ENCODE measurements around the gene POLR3F. TPM values are rescaled to one million over a fixed set of nuclear protein-coding genes. Genes with fewer than 3 reads are reported as not detected.

POLR3F gene
- total and polyA plus RNA-seq, 2 donors (not counting 1 experiment from before 2014, with no cell fraction given): 2.9 to 13.1 TPM

DNA sequence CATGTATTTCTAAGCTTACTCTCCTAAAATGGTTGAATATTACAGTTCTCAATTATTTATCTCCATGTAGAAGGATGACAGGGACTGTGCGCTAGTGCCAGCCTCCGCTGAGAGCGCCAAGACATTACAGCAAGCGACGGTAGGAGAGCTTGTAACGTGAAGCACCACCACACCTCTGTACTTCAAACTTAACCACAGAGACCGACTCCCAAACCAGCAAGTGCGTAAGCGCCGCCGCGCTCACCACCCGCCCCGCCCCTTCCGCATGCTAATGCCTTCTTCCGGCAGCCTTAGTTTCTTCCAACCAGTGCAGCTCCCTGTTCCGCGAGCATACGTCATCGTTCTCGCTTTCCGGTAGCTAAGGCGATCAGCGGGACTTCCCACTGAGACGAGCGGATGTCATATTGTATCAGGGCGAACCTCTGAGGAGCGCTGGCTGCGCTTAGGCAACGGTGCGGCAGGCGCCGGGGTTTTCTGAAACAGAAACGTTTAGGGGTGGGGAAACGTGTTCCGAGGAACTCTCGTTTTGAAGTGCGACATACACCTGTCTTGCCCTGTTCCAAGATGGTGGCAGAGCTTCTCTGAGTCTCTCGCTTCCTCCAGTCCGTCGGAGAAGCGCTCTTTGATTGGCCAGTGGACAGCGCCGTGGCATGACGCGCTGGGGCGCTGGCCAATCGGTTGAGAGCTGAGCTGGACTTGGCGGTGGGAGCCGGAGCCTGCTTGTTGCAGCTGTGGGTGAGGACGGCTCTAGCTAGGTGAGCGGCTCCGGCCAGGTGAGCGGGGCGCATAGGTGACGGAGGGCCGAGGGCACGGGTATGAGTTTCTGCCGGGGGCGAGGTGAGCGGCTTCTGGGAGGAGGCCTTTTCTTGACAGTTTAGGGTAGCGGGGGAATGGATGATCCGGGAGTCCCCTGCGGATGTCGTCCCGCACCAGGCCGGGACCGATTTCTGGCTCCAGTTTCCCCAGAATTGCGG is 40.3 kb downstream of the POLR3F start, which contains the start of gene SEC23B:
TSS of gene SEC23B (plus strand) at position 723 of the 974 bp plus-strand sequence. CDS start 2,896 bp downstream, outside the sequence.
- Histone ChIP-seq H3K27ac (ENCODE audit: low read length in 2 of 2) (peak within 1 kb of the TSS; percentile 98), H3K9me3 (ENCODE audit: control extremely low read depth in 1 of 3, control insufficient read depth in 2 of 3, insufficient read depth in 1 of 3, low read length in 2 of 3) (no peaks in the 10 kb centered on the region), H4K20me1 (ENCODE audit: control insufficient read depth, insufficient read depth, low read length, poor library complexity, severe bottlenecking) (no peaks in the 10 kb centered on the region), H3K4me1 (ENCODE audit: control insufficient read depth in 2 of 2, insufficient read depth in 2 of 2, low read length in 2 of 2) (peaks cover 13 to 17% of the 10 kb centered on the region in 2 donors), H3K36me3 (replicated peaks in 1 of 2; ENCODE audit: control extremely low read depth in 1 of 2, control insufficient read depth in 1 of 2, extremely low read depth in 1 of 2, insufficient read depth in 2 of 2, low read length in 1 of 2) (peaks cover 6 to 21% of the 10 kb centered on the region in 2 experiments), H3K4me2 (replicated peaks; ENCODE audit: low read depth, low read length, poor library complexity, severe bottlenecking) (peak within 1 kb of the TSS; percentile 80), H3K9ac (ENCODE audit: low read length) (peak within 1 kb of the TSS; percentile 84), H3K4me3 (ENCODE audit: control extremely low read depth in 1 of 5, extremely low read depth in 1 of 5, insufficient read depth in 1 of 5, low read depth in 2 of 5, low read length in 4 of 5) (peak within 1 kb of the TSS; percentile 57 to 88 (median 80)), H3K79me2 (ENCODE audit: control insufficient read depth, insufficient read depth, low read length) (peaks cover 34% of the 10 kb centered on the region), H3K27me3 (replicated peaks in 1 of 4; ENCODE audit: control extremely low read depth in 1 of 4, control insufficient read depth in 3 of 4, insufficient read depth in 4 of 4, low read length in 3 of 4) (no peaks in the 10 kb centered on the region), H2AFZ (ENCODE audit: insufficient read depth, low read depth, low read length, poor library complexity, severe bottlenecking) (peak within 1 kb of the TSS; percentile 70)
- ATAC-seq (ENCODE audit: low read depth) (peak; percentile 89), DNase-seq (peak; percentile 100)
- intact Hi-C loops (cut with micrococcal nuclease): loop anchor here (1.0 to 5.0 kb wide), 10 partner anchors 60 to 1545 kb away; partner anchors contain the start of genes CFAP61, CRNKL1, DSTN and KAT14
- H3K4me3 Mint-ChIP-seq: peak within 1 kb of the TSS; percentile 99
- H3K27me3 Mint-ChIP-seq: peaks cover 5% of the 10 kb centered on the region
- H3K27ac Mint-ChIP-seq: peak within 1 kb of the TSS; percentile 98
- ChIA-PET CTCF (interaction anchor here (0.5 to 2.7 kb wide), 7 partner anchors 10 to 1993 kb away, joined by 3 to 34 read pairs (median 3); partner anchors contain the start of genes DTD1, DZANK1, POLR3F and RBBP9), POLR2A (interaction anchor here (0.6 to 3.2 kb wide), 9 partner anchors 11 to 652 kb away, joined by 3 to 27 read pairs (median 5); partner anchors contain the start of genes DZANK1, POLR3F, RBBP9 and ZNF133)
- no peaks in the 10 kb centered on the region for H3K9me3 Mint-ChIP-seq (ENCODE audit: insufficient read depth)
- WGBS (ENCODE audit: insufficient coverage): under 1% methylated on average over 69 of the region's 69 CpGs
- peaks cover 22% of the 10 kb centered on the region for H3K4me1 Mint-ChIP-seq
- TF ChIP-seq EZH2 (IDR thresholded peaks at IDR 0.05; ENCODE audit: borderline replicate concordance, insufficient read depth, low read depth, low read length, poor library complexity, severe bottlenecking): no peak
- TF ChIP-seq, protein P1, sequence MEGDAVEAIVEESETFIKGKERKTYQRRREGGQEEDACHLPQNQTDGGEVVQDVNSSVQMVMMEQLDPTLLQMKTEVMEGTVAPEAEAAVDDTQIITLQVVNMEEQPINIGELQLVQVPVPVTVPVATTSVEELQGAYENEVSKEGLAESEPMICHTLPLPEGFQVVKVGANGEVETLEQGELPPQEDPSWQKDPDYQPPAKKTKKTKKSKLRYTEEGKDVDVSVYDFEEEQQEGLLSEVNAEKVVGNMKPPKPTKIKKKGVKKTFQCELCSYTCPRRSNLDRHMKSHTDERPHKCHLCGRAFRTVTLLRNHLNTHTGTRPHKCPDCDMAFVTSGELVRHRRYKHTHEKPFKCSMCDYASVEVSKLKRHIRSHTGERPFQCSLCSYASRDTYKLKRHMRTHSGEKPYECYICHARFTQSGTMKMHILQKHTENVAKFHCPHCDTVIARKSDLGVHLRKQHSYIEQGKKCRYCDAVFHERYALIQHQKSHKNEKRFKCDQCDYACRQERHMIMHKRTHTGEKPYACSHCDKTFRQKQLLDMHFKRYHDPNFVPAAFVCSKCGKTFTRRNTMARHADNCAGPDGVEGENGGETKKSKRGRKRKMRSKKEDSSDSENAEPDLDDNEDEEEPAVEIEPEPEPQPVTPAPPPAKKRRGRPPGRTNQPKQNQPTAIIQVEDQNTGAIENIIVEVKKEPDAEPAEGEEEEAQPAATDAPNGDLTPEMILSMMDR (IDR thresholded peaks at IDR 0.05): no peak

All from B cell (primary cell).